Midbrain (tissue), 1 donor: ENCODE data around the gene PRKRA.
"Not testable (repeated sequence)": the region's sequence is repeated elsewhere in the genome, so short reads cannot be mapped to it uniquely, and the experiment has no call there.

Source experiments
- DNase-seq: peaks from one replicate; lab custom pipeline; 2025; lab: John Stamatoyannopoulos, UW

PRKRA gene

GRCh38 chr2:178450774-178451525 lies at the start of gene PRKRA, which contains the start of gene PJVK:
Gene PRKRA, minus strand, starts transcription at chr2:178451175. Its CDS starts 145 bp downstream, at chr2:178451030.
Gene PJVK, plus strand, starts transcription at chr2:178451378. Its CDS starts 2,032 bp downstream, at chr2:178453410.
- peak; percentile 99 for DNase-seq

GRCh38 chr2:178499640-178500039 lies 48.7 kb upstream of the PRKRA start:
- DNase-seq = no peak

DNA sequence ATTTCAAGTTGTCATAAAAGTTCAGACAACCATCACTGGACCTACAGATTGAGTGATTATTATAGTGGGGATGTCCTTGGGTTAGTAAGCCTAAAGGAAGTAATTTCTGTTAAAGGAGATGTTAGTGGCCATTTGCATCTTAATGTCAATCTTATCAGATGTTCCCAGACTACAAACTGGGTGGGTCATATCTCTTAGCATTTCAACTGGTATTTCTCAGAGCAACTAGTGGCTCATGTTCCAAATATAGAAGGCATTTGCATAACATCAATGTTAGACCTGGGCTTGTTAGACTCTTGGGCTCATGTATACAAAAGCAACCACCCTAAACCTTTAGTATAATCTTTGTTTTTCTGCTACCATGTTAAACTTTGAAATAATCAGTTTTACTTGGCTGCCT lies 47.2 kb upstream of the PRKRA start:
- no peak for DNase-seq

GRCh38 chr2:178496049-178496448 lies 45.1 kb upstream of the PRKRA start:
- DNase-seq = no peak

DNA sequence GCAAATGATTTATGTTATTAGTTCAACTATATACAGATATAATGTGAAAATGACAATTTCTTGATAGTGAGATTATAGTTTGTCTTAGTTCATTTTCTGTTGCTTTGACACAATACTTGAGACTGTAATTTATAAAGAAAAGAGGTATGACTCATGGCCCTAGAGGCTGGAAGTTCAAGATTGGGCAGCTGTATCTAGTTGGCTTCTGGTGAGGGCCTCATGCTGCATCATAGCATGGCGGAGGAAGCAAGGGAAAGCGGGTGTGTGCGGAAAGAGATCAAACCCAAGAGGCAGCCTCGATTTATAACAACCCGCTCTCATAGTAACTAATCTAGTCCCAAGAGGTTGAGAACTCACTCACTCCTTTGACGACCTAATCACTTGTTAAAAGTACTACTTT lies 40.6 kb upstream of the PRKRA start:
- no peak for DNase-seq

DNA sequence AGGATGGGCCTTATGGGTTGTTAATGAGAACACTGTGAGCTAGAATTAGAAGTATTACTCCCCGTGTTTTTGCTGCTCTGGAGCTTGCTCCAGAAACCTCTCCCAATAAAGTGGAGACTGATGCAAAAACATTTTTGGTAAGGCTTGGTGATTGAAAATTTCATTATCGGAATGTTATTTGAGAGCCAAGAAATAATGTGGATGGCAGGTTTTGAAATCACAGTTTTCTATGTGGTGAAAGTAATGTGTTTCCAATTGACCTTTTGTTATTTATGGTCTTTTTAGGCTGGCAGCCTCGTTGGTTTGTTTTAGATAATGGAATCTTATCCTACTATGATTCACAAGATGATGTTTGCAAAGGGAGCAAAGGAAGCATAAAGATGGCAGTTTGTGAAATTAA lies 34.4 kb upstream of the PRKRA start:
- no peak for DNase-seq

GRCh38 chr2:178484245-178485041 lies 33.5 kb upstream of the PRKRA start:
- DNase-seq = peak; percentile 4

DNA sequence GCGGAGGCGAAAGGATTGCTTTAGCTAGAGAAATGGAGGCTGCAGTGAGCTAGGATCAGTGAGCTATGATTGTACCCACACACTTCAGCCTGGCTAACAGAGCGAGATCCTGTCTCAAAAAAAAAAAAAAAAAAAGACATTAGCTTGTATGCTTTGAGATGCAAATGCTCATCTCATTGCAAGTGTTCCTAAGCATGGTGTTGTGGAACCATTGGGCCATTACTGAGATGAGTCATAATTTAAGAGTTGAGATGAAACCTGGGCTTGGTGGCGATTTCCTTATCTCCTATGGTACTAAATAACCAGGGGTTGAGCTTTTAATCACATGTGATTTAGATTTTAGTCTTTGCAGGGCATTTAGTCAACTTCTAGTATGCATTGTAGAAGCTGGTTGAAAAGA lies 31.5 kb upstream of the PRKRA start:
- no peak for DNase-seq

DNA sequence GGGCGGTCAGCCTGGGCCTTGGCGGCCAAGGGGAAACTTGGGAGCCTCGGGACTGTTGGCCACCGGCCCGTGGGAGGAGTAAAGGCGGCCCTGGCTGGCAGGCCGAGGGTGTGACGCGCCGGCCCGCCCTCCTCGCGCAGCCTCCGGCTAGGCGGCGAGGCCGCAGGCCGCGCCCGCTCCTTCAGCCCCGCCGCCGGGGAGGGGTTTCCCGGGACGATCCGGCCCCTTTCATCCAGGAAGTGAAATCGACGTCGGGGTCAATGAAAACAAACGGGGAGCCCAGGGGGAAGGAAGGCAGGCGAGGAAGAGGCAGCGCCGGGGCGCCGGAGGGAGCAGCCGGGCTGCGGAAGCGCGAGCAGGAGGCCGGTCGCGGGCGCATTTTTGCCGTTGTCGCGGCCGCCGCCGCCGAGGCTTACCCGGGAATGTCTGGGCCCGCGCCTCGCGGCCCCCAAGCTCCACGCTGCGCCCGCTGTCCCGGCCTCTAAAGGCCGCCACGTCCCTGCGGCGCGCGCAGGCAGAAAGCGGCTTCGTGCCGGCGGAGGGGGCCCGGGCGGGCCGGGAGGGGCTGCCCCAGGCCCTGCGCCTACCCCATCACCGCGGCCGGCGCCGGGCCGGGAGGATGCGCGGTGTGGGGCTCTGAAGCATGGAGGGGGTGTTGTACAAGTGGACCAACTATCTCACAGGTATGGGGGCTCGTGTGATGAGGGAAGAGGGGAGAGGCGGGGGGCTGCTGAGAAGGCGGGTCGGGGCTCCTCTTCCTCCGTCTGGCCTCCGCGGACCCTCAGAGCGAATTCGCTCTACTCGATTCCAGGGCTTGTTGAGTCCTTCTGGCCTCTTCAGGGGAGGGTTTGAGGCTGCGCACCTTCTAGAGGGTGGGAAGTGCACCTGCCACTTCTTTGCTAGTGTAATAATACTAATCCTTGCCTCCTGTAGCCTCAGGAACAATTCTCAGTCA lies 29.5 kb upstream of the PRKRA start, which contains the start of gene PLEKHA3:
PLEKHA3 (plus strand) TSS at position 231 of the 955 bp plus-strand sequence; CDS start at position 644, 413 bp downstream.
- peak; percentile 95 for DNase-seq

GRCh38 chr2:178479758-178480226 lies 28.8 kb upstream of the PRKRA start:
- DNase-seq = peak; percentile 41

- no peak for DNase-seq
Observed at GRCh38 chr2:178479275-178479616, 28.3 kb upstream of the PRKRA start.

DNA sequence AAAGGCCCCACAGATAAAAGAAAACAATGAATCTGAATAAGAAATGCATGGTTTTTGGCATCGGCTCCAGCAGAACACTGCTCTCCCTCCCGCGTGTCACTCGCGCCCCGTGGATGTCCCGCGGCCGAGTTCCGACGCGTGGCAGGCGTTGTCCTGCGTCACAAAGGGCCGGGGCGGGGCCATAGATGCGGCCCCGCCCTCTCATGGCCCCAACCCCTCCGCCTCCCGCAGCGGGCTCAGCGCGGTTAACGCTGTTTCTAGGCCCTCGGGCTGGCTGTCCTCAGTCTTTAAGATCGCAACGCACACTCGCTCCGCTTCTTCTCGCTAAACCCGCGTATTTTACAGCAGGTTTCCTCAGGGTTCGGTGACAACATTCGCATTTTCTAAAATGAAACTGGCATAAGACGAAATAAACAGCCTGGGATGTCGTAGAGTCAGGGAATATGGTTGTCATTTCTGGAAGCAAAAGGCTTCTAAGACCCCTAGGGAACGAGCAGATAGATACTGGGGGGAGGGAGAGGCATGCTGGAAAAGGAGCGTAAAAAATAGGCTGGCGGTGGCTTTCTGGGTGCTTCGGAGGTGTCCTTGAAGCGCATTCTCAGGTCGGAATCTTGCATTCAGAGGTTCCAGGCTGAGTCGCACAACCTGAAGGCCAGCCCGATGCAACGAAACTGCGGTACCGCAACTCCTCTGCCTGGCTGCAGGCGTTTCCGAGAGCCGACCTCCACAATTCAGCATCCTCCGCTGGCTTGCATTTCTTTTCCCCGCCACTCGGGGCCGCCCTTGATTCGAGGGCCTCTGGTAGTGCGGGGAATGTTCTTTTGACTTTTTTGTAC lies 27.7 kb upstream of the PRKRA start, which contains the start of gene FKBP7:
FKBP7 (minus strand) TSS at position 162 of the 836 bp plus-strand sequence; CDS start at position 61, 101 bp downstream.
- DNase-seq = peak; percentile 94

DNA sequence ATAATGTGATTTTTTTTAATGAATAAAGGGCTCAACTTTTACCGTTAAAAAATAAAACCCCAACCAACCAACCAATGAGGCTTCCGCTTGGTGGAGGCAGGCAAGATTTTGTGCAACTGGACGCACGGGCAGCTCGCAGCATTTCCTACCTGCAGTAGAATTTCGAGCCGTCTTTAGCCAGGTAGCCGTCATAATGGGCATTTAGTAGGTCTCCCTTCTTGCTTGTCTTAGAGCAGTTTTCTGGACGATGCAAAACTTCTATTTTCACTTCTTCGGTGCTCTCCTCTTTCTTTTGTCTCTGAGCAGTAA lies 27.1 kb upstream of the PRKRA start:
- no peak for DNase-seq

- DNase-seq = no peak
Observed at GRCh38 chr2:178477443-178478129, 26.6 kb upstream of the PRKRA start.

DNA sequence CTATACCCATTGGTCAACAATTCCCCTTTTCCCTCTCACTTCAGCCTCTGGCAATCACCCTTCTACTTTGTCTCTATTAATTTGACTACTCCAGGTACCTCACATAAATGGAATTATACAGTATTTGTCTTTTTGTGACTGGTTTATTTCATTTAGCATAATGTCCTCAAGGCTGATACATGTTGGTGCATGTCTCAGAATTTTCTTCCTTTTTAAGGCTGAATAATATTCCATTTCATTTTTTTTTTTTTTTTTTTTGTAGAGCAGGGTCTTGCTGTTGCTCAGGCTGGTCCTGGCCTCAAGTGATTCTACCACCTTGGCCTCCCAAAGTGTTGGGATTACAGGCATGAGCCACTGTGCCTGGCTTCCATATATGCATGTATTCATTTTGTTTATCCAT lies 25.5 kb upstream of the PRKRA start:
- DNase-seq = no peak

DNA sequence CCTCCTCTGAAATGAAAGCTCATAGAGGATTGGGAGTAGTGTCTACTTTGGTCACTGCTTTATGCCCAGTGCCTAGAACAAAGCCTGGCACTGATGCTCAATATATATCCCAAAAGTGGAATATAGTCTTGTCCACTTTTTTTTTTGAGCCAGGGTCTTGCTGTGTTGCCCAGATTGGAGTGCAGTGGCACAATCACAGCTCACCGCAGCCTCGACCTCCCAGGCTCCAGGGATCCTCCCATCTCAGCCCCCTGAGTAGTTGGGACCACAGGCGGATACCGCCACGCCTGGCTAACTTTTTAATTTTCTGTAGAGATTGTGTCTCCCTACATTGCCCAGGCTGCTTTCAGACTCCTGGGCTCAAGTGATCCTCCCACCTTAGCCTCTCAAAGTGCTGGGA lies 23.6 kb upstream of the PRKRA start:
- DNase-seq = no peak

DNA sequence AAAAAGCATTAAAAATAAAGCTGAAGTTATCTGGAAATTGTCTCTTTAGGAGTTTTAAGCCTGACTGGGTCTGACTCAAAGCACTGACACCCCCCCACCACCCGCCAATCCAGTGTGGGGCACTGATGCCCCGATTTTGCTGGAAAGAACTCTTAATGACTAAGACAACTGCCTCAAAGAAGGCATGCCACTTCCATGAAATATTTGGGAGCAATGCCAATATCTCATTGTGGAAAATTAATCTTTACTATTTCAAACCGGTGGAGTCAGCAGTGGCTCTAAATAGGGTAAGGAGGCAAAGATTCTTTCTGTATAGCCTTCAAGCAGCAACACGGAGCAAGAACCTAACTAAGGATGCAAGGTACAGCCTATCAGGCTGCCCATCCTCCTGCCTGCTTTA lies 23.0 kb upstream of the PRKRA start:
- no peak for DNase-seq

GRCh38 chr2:178473373-178473772 lies 22.4 kb upstream of the PRKRA start:
- no peak for DNase-seq

DNA sequence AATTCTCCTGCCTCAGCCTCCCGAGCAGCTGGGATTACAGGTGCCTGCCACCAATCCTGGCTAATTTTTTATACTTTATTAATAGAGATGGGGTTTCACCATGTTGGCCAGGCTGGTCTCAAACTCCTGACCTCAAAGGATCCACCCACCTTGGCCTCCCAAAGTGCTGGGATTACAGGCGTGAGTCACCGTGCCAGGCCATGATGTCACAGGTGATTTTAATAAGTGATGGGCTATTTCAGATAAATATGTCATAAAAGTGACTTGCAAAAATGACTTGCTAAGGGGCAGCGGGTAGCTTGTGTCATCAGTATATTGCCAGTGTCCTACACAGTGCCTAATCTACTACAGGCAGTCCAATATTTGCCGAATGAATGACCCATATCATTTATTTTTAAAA lies 20.3 kb upstream of the PRKRA start:
- DNase-seq = not testable (repeated sequence)

DNA sequence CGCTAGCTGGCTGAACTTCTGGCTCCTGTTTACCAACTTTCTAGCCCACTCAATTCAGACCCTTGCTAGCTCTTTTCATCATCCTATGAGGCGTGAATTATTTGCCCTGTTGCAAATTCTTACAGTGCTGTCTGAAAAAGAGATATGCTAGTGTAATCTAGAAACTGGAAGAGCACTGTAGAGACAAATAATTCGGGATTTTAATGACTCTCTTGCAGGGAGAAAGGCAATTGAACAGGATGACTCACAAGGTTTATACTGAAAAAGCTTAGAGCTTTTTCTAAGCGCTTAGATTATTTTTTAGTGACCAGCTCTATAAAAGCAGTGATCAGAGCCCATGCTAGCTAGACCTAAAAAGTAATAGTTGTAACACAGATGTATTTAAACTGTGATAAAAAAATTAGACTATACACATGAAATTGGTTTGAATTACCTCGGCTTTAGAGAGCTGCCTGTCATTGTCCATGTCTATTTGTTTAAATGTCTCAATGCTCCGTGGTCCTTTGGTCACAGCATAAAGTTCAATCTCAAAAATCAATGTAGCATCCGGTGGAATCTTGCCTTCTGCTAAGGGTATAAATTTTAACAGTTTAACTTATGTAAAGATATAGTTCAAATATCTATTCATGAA lies 18.4 kb upstream of the PRKRA start:
- no peak for DNase-seq
